Esophagus squamous epithelium (tissue), 5 donors: Measurements from ENCODE around the gene SPATS2. TPM values are rescaled to one million over a fixed set of nuclear protein-coding genes. Genes with fewer than 3 reads are reported as not detected.

Experiments used
- DNase-seq: peaks from one replicate; lab custom pipeline; 2025; lab: John Stamatoyannopoulos, UW
- H3K27ac ChIP-seq, 4 donors: fragments of 200-600 bp; sonication (generic); one replicate each; pipeline ENCODE4 v1.5.1; 2016 to 2019; ENCODE audit warnings: mild to moderate bottlenecking in 1 of 4
- H3K27me3 ChIP-seq, 4 donors: fragments of 200-600 bp; sonication (generic); 1 replicate in 3 of 4; 2 replicates in 1 of 4; pipeline versions ENCODE4 v1.5.1 to v1.6.0; 2017 to 2021; ENCODE audit warnings: antibody characterized with exemption in 1 of 4
- H3K36me3 ChIP-seq, 3 donors: fragments of 200-600 bp; sonication (generic); one replicate each; pipeline ENCODE4 v1.5.1; 2016 to 2019
- H3K4me1 ChIP-seq, 3 donors: fragments of 200-600 bp; sonication (generic); one replicate each; pipeline ENCODE4 v1.5.1; 2017 to 2019
- H3K4me3 ChIP-seq, 4 donors: fragments of 200-600 bp; sonication (generic); 1 replicate in 3 of 4; 2 replicates in 1 of 4; pipeline ENCODE4 v1.5.1; 2016 to 2019; ENCODE audit warnings: mild to moderate bottlenecking in 2 of 4, moderate library complexity in 1 of 4
- H3K9me3 ChIP-seq, 3 donors: fragments of 200-600 bp; sonication (generic); one replicate each; pipeline ENCODE4 v1.5.1; 2016 to 2019
- CTCF ChIP-seq, 6 experiments: fragments of 450-650 bp in 4 of 6; fragments of 200-600 bp in 2 of 6; sonication (generic) in 2 of 6; IDR thresholded peaks; one replicate each; pipeline ENCODE4 v1.5.1; 2016 to 2019; ENCODE audit warnings: antibody characterized with exemption in 6 of 6, mild to moderate bottlenecking in 4 of 6, moderate library complexity in 4 of 6
- POLR2A ChIP-seq, 4 donors: fragments of 450-650 bp; IDR thresholded peaks; one replicate each; pipeline ENCODE4 v1.6.1; 2017; ENCODE audit warnings: antibody characterized with exemption in 4 of 4, mild to moderate bottlenecking in 4 of 4, moderate library complexity in 3 of 4
- WGBS, 2 donors: methylation state at CpG; one replicate each; pipeline ENCODE4 v1.1.5; 2018; 5-methylcytosine and 5-hydroxymethylcytosine counted together
- intact Hi-C: fragments of 100-400 bp; cut with DNase I; formaldehyde crosslinking; loops from one replicate; pipeline ENCODE4 v1.15.0; 2022
- total RNA-seq, 4 donors: library from RNA; depleted of rRNA; stranded (reverse); fragments of >200 nt; gene quantifications; one replicate each; pipeline ENCODE4 v1.1.0, GENCODE V29; 2016
- donor health status: DM: yes; HTN: yes; CAD: no.

Gene SPATS2
- total RNA-seq, 4 donors from 2014 or later: 4.8 to 9.8 (median 8.5) TPM

DNA sequence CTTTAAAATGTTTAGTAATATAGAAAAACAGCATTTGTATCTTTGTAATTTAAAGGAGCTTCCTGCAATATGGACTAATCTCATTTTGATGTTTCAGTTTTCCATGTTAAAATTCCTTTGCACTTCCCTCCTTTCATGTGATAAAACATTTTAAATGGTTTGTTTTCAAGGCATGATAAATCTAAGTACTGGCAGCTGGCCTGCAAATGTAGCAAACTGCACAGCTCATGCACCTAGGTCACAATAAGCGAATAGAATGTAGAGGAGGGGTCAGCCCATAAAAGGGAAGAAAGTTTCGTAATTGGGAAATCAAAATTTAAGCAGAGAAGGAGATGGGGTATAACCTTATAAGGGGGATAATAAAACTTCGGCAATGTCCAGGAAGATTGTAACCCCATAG, 91.6 kb downstream of the SPATS2 start:
- no peak for DNase-seq
- no peaks in the 10 kb centered on the region for H3K36me3 ChIP-seq
- no peak overlapping the region for H3K4me3 ChIP-seq
- intact Hi-C loops: no loop called here
- no peaks in the 10 kb centered on the region for H3K27me3 ChIP-seq
- no peak overlapping the region for H3K27ac ChIP-seq
- no peaks in the 10 kb centered on the region for H3K9me3 ChIP-seq
- no peaks in the 10 kb centered on the region for H3K4me1 ChIP-seq
- TF ChIP-seq CTCF (IDR thresholded peaks at IDR 0.05) (no peak), POLR2A (IDR thresholded peaks at IDR 0.05) (no peak)
- 94 to 96% methylated on average over 3 of the region's 3 CpGs for WGBS, 2 donors

- Histone ChIP-seq H3K4me3 (no peak overlapping the region), H3K27ac (no peak overlapping the region), H3K27me3 (no peaks in the 10 kb centered on the region), H3K36me3 (no peaks in the 10 kb centered on the region), H3K9me3 (no peaks in the 10 kb centered on the region), H3K4me1 (no peaks in the 10 kb centered on the region)
- DNase-seq: no peak
- TF ChIP-seq CTCF (IDR thresholded peaks at IDR 0.05): no peak
- TF ChIP-seq POLR2A (IDR thresholded peaks at IDR 0.05): no peak
- WGBS, 2 donors: 75 to 88% methylated on average over 1 of the region's 1 CpG
- intact Hi-C loops: no loop called here
Observed at GRCh38 chr12:49461221-49461620, 94.0 kb downstream of the SPATS2 start.

DNA sequence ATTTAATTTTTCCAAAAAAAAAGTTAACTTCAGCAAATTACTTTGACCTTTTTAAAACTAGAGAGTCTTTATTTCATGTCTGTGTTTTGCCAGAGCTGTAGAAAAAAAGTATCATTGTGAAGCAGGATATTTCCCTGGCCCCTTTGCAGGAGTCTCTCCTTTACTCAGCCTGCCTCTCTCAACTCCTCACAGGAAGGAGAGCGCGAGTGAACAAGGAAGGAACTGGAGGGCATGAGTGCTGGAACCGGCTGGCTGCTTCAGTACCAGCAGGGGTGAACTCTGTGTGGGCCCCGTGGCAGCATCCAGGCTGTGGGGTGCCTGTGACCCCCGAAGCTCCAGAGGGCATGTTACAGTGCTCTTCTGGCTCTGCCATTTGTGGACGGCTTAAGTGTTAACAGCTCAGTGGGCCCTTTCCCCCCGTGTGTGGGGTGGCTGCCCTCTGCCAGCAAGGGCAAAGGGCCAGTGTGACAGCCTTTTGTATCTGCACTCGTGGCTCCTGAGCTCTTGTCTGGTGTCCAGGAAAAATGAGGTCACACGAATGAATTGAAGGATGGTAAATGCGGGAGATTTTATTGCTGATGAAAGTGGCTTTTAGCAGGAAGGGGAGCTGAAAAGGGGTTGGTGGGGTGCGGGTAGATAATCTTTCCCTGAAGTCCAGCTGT, 95.0 kb downstream of the SPATS2 start:
- Histone ChIP-seq H3K36me3 (no peaks in the 10 kb centered on the region), H3K27me3 (no peaks in the 10 kb centered on the region), H3K4me1 (no peaks in the 10 kb centered on the region), H3K4me3 (no peak overlapping the region), H3K27ac (no peak overlapping the region), H3K9me3 (no peaks in the 10 kb centered on the region)
- no peak for DNase-seq
- intact Hi-C loops: no loop called here
- no peak for TF ChIP-seq POLR2A (IDR thresholded peaks at IDR 0.05)
- no peak for TF ChIP-seq CTCF (IDR thresholded peaks at IDR 0.05)
- 62 to 78% methylated on average over 6 of the region's 11 CpGs for WGBS, 2 donors

DNA sequence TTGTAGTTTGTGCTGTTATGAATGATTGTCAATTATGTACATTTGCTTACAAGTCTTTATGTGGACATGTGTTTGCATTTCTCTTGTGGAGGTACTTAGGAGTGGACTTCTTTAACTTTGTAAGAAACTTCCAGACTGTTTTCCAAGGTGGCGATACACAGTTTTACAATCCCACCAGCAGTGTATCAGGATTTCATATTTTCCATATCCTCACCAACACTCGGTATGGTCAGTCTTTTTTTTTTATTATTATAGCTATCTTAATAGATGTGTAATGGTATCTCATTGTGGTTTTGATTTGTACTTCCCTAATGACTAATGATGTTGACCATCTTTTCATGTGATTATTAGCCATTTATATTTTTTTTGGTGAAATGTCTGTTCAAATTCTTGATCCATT, 97.9 kb downstream of the SPATS2 start:
- intact Hi-C loops: no loop called here
- no peaks in the 10 kb centered on the region for H3K27me3 ChIP-seq
- 94 to 96% methylated on average over 2 of the region's 2 CpGs for WGBS, 2 donors
- TF ChIP-seq CTCF (IDR thresholded peaks at IDR 0.05): no peak
- TF ChIP-seq POLR2A (IDR thresholded peaks at IDR 0.05): no peak
- H3K4me3 ChIP-seq: no peak overlapping the region
- no peak overlapping the region for H3K27ac ChIP-seq
- no peak for DNase-seq
- no peaks in the 10 kb centered on the region for H3K4me1 ChIP-seq
- H3K9me3 ChIP-seq: no peaks in the 10 kb centered on the region
- H3K36me3 ChIP-seq: no peaks in the 10 kb centered on the region

DNA sequence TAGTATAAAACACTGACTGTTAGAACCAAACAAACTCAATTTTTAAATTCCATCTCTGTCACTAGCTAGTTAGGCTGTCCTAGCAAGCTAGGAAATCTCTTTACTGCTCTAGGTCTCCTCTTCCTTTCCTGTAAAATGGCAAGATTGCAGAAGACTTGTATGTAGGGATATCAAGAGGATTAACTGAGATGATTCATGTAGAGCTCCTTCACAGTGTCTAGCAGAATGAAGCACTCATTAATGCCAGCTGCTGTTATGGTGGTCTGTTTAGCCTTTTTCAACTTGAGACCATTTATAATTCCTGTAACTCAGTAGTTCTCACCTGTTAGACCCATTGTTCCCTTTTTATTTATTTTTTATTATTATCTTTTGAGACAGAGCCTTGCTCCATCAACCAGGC, 103.7 kb downstream of the SPATS2 start:
- DNase-seq: no peak
- Histone ChIP-seq H3K36me3 (no peaks in the 10 kb centered on the region), H3K4me3 (no peak overlapping the region), H3K27ac (no peak overlapping the region), H3K4me1 (no peaks in the 10 kb centered on the region), H3K9me3 (no peaks in the 10 kb centered on the region), H3K27me3 (no peaks in the 10 kb centered on the region)
- TF ChIP-seq POLR2A (IDR thresholded peaks at IDR 0.05) (no peak), CTCF (IDR thresholded peaks at IDR 0.05) (no peak)
- intact Hi-C loops: no loop called here
